Thyroid gland (tissue), 4 donors: ENCODE results near the gene NTNG1. TPM values are rescaled to one million over a fixed set of nuclear protein-coding genes. Genes with fewer than 3 reads are reported as not detected.

Experiments
- DNase-seq, 2 donors: peaks; one replicate each; pipeline ENCODE4 v3.0.0-alpha.2; 2019
- H3K27ac ChIP-seq, 3 donors: fragments of 200-600 bp; sonication (generic); 1 replicate in 2 of 3; 2 replicates in 1 of 3; pipeline ENCODE4 v1.5.1; 2016 to 2019; ENCODE audit warnings: mild to moderate bottlenecking in 1 of 3, moderate library complexity in 1 of 3
- H3K27me3 ChIP-seq: fragments of 200-600 bp; sonication (generic); one replicate; pipeline ENCODE4 v1.5.1; 2019
- H3K36me3 ChIP-seq, 2 donors: fragments of 200-600 bp; sonication (generic); one replicate each; pipeline ENCODE4 v1.5.1; 2016 to 2019
- H3K4me1 ChIP-seq, 2 donors: fragments of 200-600 bp; sonication (generic); one replicate each; pipeline ENCODE4 v1.5.1; 2017 to 2019
- H3K4me3 ChIP-seq, 3 donors: fragments of 200-600 bp; sonication (generic); replicated peaks in 1 of 3; 1 replicate in 2 of 3; 2 replicates in 1 of 3; pipeline ENCODE4 v1.5.1; 2016; ENCODE audit warnings: mild to moderate bottlenecking in 1 of 3
- H3K9me3 ChIP-seq: fragments of 200-600 bp; sonication (generic); one replicate; pipeline ENCODE4 v1.5.1; 2017
- CTCF ChIP-seq, 6 experiments: fragments of 200-600 bp in 3 of 6; fragments of 450-650 bp in 3 of 6; sonication (generic) in 3 of 6; IDR thresholded peaks; one replicate each; pipeline ENCODE4 v1.5.1; 2016 to 2019; ENCODE audit warnings: antibody characterized with exemption in 6 of 6, mild to moderate bottlenecking in 2 of 6, inconsistent platforms in 1 of 6, moderate library complexity in 1 of 6
- POLR2A ChIP-seq, 2 donors: fragments of 450-650 bp; IDR thresholded peaks; one replicate each; pipeline ENCODE4 v1.6.1; 2017; ENCODE audit warnings: antibody characterized with exemption in 2 of 2, mild to moderate bottlenecking in 2 of 2, moderate library complexity in 1 of 2
- WGBS, 2 donors: methylation state at CpG; one replicate each; pipeline ENCODE4 v1.1.5; 2017; 5-methylcytosine and 5-hydroxymethylcytosine counted together
- intact Hi-C: fragments of 100-400 bp; cut with DNase I; formaldehyde crosslinking; loops from one replicate; pipeline ENCODE4 v1.15.1; 2023
- total RNA-seq, 4 donors: library from RNA; depleted of rRNA; stranded (reverse); fragments of >200 nt; gene quantifications; one replicate each; pipeline ENCODE4 v1.2.3, GENCODE V29; 2016

The NTNG1 gene
- total RNA-seq, 4 donors from 2014 or later: 0.33 to 0.56 (median 0.54) TPM; not detected in 1

- WGBS, 2 donors: 54 to 61% methylated on average over 5 of the region's 5 CpGs
- DNase-seq: no peak
- H3K27me3 ChIP-seq: no peaks in the 10 kb centered on the region
- H3K4me3 ChIP-seq: no peak overlapping the region
- TF ChIP-seq CTCF (IDR thresholded peaks at IDR 0.05) (no peak), POLR2A (IDR thresholded peaks at IDR 0.05) (no peak)
- no peak overlapping the region for H3K27ac ChIP-seq
- H3K36me3 ChIP-seq: no peaks in the 10 kb centered on the region
- H3K4me1 ChIP-seq: no peaks in the 10 kb centered on the region
- no peaks in the 10 kb centered on the region for H3K9me3 ChIP-seq
- intact Hi-C loops: no loop called here
Observed at GRCh38 chr1:107196973-107197562, 56.2 kb downstream of the NTNG1 start.

GRCh38 chr1:107198561-107198960, 57.7 kb downstream of the NTNG1 start:
- no peaks in the 10 kb centered on the region for H3K9me3 ChIP-seq
- 59 to 79% methylated on average over 5 of the region's 5 CpGs for WGBS, 2 donors

GRCh38 chr1:107200631-107201030, 59.8 kb downstream of the NTNG1 start:
- intact Hi-C loops: no loop called here
- Histone ChIP-seq H3K36me3 (no peaks in the 10 kb centered on the region), H3K4me1 (no peaks in the 10 kb centered on the region), H3K27ac (no peak overlapping the region), H3K27me3 (no peaks in the 10 kb centered on the region), H3K4me3 (no peak overlapping the region), H3K9me3 (no peaks in the 10 kb centered on the region)
- no peak for DNase-seq
- TF ChIP-seq CTCF (IDR thresholded peaks at IDR 0.05): no peak
- TF ChIP-seq POLR2A (IDR thresholded peaks at IDR 0.05): no peak
- WGBS, 2 donors: 82 to 85% methylated on average over 1 of the region's 1 CpG

More at GRCh38 chr1:107198561-107198960, 57.7 kb downstream of the NTNG1 start:
- DNase-seq: no peak
- Histone ChIP-seq H3K27ac (no peak overlapping the region), H3K4me1 (no peaks in the 10 kb centered on the region), H3K4me3 (no peak overlapping the region), H3K36me3 (no peaks in the 10 kb centered on the region), H3K27me3 (no peaks in the 10 kb centered on the region)
- intact Hi-C loops: no loop called here
- TF ChIP-seq CTCF (IDR thresholded peaks at IDR 0.05) (no peak), POLR2A (IDR thresholded peaks at IDR 0.05) (no peak)

GRCh38 chr1:107202007-107202406, 61.2 kb downstream of the NTNG1 start:
- Histone ChIP-seq H3K36me3 (no peaks in the 10 kb centered on the region), H3K27me3 (no peaks in the 10 kb centered on the region), H3K9me3 (no peaks in the 10 kb centered on the region), H3K4me1 (no peaks in the 10 kb centered on the region), H3K4me3 (no peak overlapping the region), H3K27ac (no peak overlapping the region)
- DNase-seq: no peak
- 93 to 98% methylated on average over 1 of the region's 1 CpG for WGBS, 2 donors
- TF ChIP-seq POLR2A (IDR thresholded peaks at IDR 0.05) (no peak), CTCF (IDR thresholded peaks at IDR 0.05) (no peak)
- intact Hi-C loops: no loop called here

- no peak overlapping the region for H3K4me3 ChIP-seq
- 89 to 93% methylated on average over 7 of the region's 7 CpGs for WGBS, 2 donors
- H3K27ac ChIP-seq: no peak overlapping the region
- H3K27me3 ChIP-seq: no peaks in the 10 kb centered on the region
- H3K4me1 ChIP-seq: no peaks in the 10 kb centered on the region
- TF ChIP-seq POLR2A (IDR thresholded peaks at IDR 0.05): no peak
- TF ChIP-seq CTCF (IDR thresholded peaks at IDR 0.05): no peak
- intact Hi-C loops: no loop called here
- no peaks in the 10 kb centered on the region for H3K36me3 ChIP-seq
- no peaks in the 10 kb centered on the region for H3K9me3 ChIP-seq
- DNase-seq: no peak
Observed at GRCh38 chr1:107213225-107213624, 72.4 kb downstream of the NTNG1 start.
